HepG2 (cell line): ENCODE results near the gene BLMH. TPM values are rescaled to one million over a fixed set of nuclear protein-coding genes. Genes with fewer than 3 reads are reported as not detected.

ENCODE experiments used
- BCL3 ChIP-seq: sonication (generic); formaldehyde crosslinking; IDR thresholded peaks from 2 replicates; pipeline ENCODE4 v1.5.1; 2020; ENCODE audit warnings: mild to moderate bottlenecking, missing genetic modification reagents, moderate library complexity
- DR1 ChIP-seq: sonication (generic); formaldehyde crosslinking; IDR thresholded peaks from 2 replicates; pipeline ENCODE4 v1.8.0; 2021; ENCODE audit warnings: mild to moderate bottlenecking, missing genetic modification reagents, inconsistent platforms
- EED ChIP-seq: sonication (generic); formaldehyde crosslinking; IDR thresholded peaks from 2 replicates; pipeline ENCODE4 v1.5.0; 2020; ENCODE audit warnings: mild to moderate bottlenecking, missing genetic modification reagents
- FOXO4 ChIP-seq: sonication (generic); formaldehyde crosslinking; conservative IDR thresholded peaks from 2 replicates; pipeline ENCODE4 v1.8.1; 2023; ENCODE audit warnings: missing genetic modification reagents
- IRF1 ChIP-seq: sonication (generic); formaldehyde crosslinking; IDR thresholded peaks from 2 replicates; pipeline ENCODE4 v1.4.0; 2020; ENCODE audit warnings: low read depth, mild to moderate bottlenecking, missing genetic modification reagents
- KDM6A ChIP-seq: IDR thresholded peaks from 2 replicates; pipeline ENCODE4 v1.6.1; 2016; ENCODE audit warnings: low read depth
- MBNL3 ChIP-seq: fragments of 250-450 bp; sonication (Bioruptor Pico); conservative IDR thresholded peaks from 2 replicates; pipeline ENCODE4 v1.8.0; 2022; ENCODE audit warnings: mild to moderate bottlenecking, inconsistent platforms
- MXI1 ChIP-seq: IDR thresholded peaks from 3 replicates; pipeline ENCODE4 v1.6.1; 2012; ENCODE audit warnings: low read depth, low read length, inconsistent platforms, borderline replicate concordance
- MZF1 ChIP-seq: sonication (generic); formaldehyde crosslinking; IDR thresholded peaks from 2 replicates; pipeline ENCODE4 v1.8.1; 2023; ENCODE audit warnings: mild to moderate bottlenecking, missing genetic modification reagents, borderline replicate concordance
- NCOA1 ChIP-seq: sonication (generic); formaldehyde crosslinking; IDR thresholded peaks from 2 replicates; pipeline ENCODE4 v1.9.0; 2021; ENCODE audit warnings: missing genetic modification reagents
- NCOA5 ChIP-seq: sonication (generic); formaldehyde crosslinking; IDR thresholded peaks from 2 replicates; pipeline ENCODE4 v1.4.0; 2020; ENCODE audit warnings: missing genetic modification reagents
- PCBP1 ChIP-seq: fragments of 200-400 bp; formaldehyde crosslinking; IDR thresholded peaks from 2 replicates; pipeline ENCODE4 v1.6.1; 2017; ENCODE audit warnings: mild to moderate bottlenecking, low read depth, low read length, borderline replicate concordance
- PRDM4 ChIP-seq: sonication (generic); formaldehyde crosslinking; IDR thresholded peaks from 2 replicates; pipeline ENCODE4 v1.9.0; 2021; ENCODE audit warnings: missing genetic modification reagents, borderline replicate concordance
- SMAD1 ChIP-seq: sonication (generic); formaldehyde crosslinking; IDR thresholded peaks from 2 replicates; pipeline ENCODE4 v1.4.0; 2020; ENCODE audit warnings: missing genetic modification reagents, low read depth, mild to moderate bottlenecking, borderline replicate concordance
- TAF15 ChIP-seq: fragments of 200-400 bp; formaldehyde crosslinking; IDR thresholded peaks from one replicate; pipeline ENCODE4 v1.6.1; 2018; ENCODE audit warnings: mild to moderate bottlenecking, low read depth, low read length; ENCODE audit not compliant: poor library complexity, severe bottlenecking
- TEAD2 ChIP-seq: sonication (generic); formaldehyde crosslinking; IDR thresholded peaks from 2 replicates; pipeline ENCODE4 v1.9.0; 2021; ENCODE audit warnings: missing genetic modification reagents
- TMF1 ChIP-seq: sonication (generic); formaldehyde crosslinking; IDR thresholded peaks from 2 replicates; pipeline ENCODE4 v1.8.1; 2022; ENCODE audit warnings: low read depth, missing genetic modification reagents
- U2AF1 ChIP-seq: fragments of 200-400 bp; formaldehyde crosslinking; optimal IDR thresholded peaks from 2 replicates; pipeline ENCODE3; 2017; ENCODE audit warnings: mild to moderate bottlenecking, low read depth, low read length
- ZBTB26 ChIP-seq: IDR thresholded peaks from 2 replicates; pipeline ENCODE4 v1.6.1; 2016; ENCODE audit warnings: missing compliant biosample characterization, missing genetic modification reagents, borderline replicate concordance
- ZNF24 ChIP-seq: fragments of 450-650 bp; IDR thresholded peaks from 2 replicates; pipeline ENCODE4 v1.6.1; 2017; ENCODE audit warnings: antibody characterized with exemption, mild to moderate bottlenecking
- ZNF350 ChIP-seq: sonication (generic); formaldehyde crosslinking; IDR thresholded peaks from 2 replicates; pipeline ENCODE4 v1.4.0; 2020; ENCODE audit warnings: mild to moderate bottlenecking, low read depth, missing genetic modification reagents, borderline replicate concordance
- ZNF430 ChIP-seq: sonication (generic); formaldehyde crosslinking; IDR thresholded peaks from 2 replicates; pipeline ENCODE4 v1.9.0; 2021; ENCODE audit warnings: mild to moderate bottlenecking, missing genetic modification reagents
- ZNF746 ChIP-seq: sonication (generic); formaldehyde crosslinking; IDR thresholded peaks from 2 replicates; pipeline ENCODE4 v1.8.0; 2022; ENCODE audit warnings: mild to moderate bottlenecking, missing genetic modification reagents
- polyA plus RNA-seq, 8 experiments: library from polyadenylated mRNA; depleted of rRNA in 3 of 8; stranded (reverse) in 7 of 8; unstranded in 1 of 8; fragments of >200 nt; fragmentation: Illumina TruSeq in 4 of 8; extraction: Trizol in 4 of 8; gene quantifications; 2 replicates each; pipeline versions ENCODE4 v1.2.1 to v1.2.3, GENCODE V29; 2011 to 2016; ENCODE audit warnings: low read depth in 4 of 8, missing spikeins in 1 of 8, mixed read lengths in 1 of 8; ENCODE audit not compliant: insufficient read depth in 1 of 8
- total RNA-seq, 5 experiments: library from RNA; depleted of rRNA; stranded (reverse); fragments of >200 nt; fragmentation: Illumina TruSeq; extraction: Trizol; gene quantifications; 2 replicates each; pipeline ENCODE4 v1.2.3, GENCODE V29; 2016; ENCODE audit warnings: low read depth in 1 of 5

The BLMH gene
- total and polyA plus RNA-seq, 2 of the 13 experiments (the other 11 are each of a cell fraction or from before 2014, with no cell fraction given): 12.1 to 41.0 TPM

- peak; percentile 70; the same call in 1 of the 2 replicates for TF ChIP-seq ZNF746
- TF ChIP-seq U2AF1: no peak
- TF ChIP-seq ZBTB26: no peak
- peak; percentile 12; the same call in 1 of the 2 replicates for TF ChIP-seq NCOA1
- 0 out of 2 replicates have a peak, but pooled peaks have one; percentile 50 for TF ChIP-seq BCL3 (CRISPR knock-in tag)
- no peak; the same call in 1 of the 2 replicates for TF ChIP-seq EED
- TF ChIP-seq DR1 (CRISPR knock-in tag): no peak
- TF ChIP-seq MXI1: peak; percentile 42; the same call in 1 of the 3 replicates
- TF ChIP-seq IRF1: no peak
- no peak for TF ChIP-seq KDM6A (CRISPR knock-in tag)
- TF ChIP-seq SMAD1 (CRISPR knock-in tag): no peak
- no peak; the same call in 1 of the 2 replicates for TF ChIP-seq ZNF350 (CRISPR knock-in tag)
- TF ChIP-seq PRDM4 (CRISPR knock-in tag): no peak
- no peak for TF ChIP-seq NCOA5 (CRISPR knock-in tag)
- TF ChIP-seq TEAD2 (CRISPR knock-in tag): no peak
- TF ChIP-seq MBNL3 (CRISPR knock-in tag): no peak
- no peak for TF ChIP-seq TAF15
- TF ChIP-seq TMF1 (CRISPR knock-in tag): peak; percentile 79; the same call in 1 of the 2 replicates
- 0 out of 2 replicates have a peak, but pooled peaks have one; percentile 26 for TF ChIP-seq FOXO4 (CRISPR knock-in tag)
- no peak for TF ChIP-seq PCBP1
- TF ChIP-seq ZNF24: no peak
- TF ChIP-seq ZNF430 (CRISPR knock-in tag): no peak
- TF ChIP-seq MZF1: no peak
Measured at GRCh38 chr17:30291543-30292285, at the start of gene BLMH (continued).
